Epithelial cell of prostate (primary cell): ENCODE data around the gene COL23A1.

ENCODE experiments used
- DNase-seq: peaks from one replicate; pipeline ENCODE4 v3.0.0-alpha.2; 2011; ENCODE audit warnings: low read depth, low spot score
- H3K27ac ChIP-seq: fragments of 450-650 bp; 2 replicates; pipeline ENCODE4 v1.5.1; 2017; ENCODE audit warnings: mild to moderate bottlenecking

COL23A1 gene

GRCh38 chr5:178215280-178216002, 374.8 kb downstream of the COL23A1 start:
- peak overlapping the region; percentile 13 for H3K27ac ChIP-seq

DNA sequence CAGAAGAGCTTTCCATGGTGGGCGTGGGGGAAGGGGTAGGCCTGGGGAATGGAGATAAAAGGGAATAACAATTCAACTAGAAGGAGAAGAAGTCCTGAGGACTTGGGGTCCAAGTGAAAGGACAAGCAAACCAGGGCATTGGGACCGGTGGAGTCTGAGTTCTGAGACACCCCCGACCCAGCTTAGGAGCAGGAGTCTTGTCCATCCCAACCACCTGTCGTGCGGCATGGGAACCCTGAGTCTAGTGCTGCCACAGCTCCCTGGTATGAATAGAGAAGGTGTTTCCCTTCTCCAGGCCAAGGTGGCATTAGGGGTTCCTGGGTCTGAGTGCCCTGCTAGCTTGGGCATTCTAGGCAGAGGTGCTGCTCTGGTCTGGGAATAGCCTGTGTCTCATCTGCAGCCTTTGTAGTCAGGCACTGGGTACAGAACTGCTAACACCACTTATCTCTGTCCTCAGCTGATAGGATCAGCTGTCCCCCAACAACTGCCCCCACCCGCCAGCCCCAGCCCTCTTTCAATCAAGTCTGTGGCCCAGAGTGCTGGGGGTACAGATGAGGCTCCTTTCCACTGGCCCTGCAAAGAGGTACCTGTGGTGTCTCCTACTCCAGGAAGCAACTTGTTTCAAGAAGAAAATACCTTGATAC, 375.9 kb downstream of the COL23A1 start:
- no peak for DNase-seq
- no peak overlapping the region for H3K27ac ChIP-seq

More at GRCh38 chr5:178215280-178216002, 374.8 kb downstream of the COL23A1 start:
- no peak for DNase-seq

- no peak for DNase-seq
- no peak overlapping the region for H3K27ac ChIP-seq
These were observed 376.4 kb downstream of the COL23A1 start for GRCh38 chr5:178213748-178214151.

- no peak for DNase-seq
- no peak overlapping the region for H3K27ac ChIP-seq
These were observed 377.2 kb downstream of the COL23A1 start for GRCh38 chr5:178213003-178213461.

DNA sequence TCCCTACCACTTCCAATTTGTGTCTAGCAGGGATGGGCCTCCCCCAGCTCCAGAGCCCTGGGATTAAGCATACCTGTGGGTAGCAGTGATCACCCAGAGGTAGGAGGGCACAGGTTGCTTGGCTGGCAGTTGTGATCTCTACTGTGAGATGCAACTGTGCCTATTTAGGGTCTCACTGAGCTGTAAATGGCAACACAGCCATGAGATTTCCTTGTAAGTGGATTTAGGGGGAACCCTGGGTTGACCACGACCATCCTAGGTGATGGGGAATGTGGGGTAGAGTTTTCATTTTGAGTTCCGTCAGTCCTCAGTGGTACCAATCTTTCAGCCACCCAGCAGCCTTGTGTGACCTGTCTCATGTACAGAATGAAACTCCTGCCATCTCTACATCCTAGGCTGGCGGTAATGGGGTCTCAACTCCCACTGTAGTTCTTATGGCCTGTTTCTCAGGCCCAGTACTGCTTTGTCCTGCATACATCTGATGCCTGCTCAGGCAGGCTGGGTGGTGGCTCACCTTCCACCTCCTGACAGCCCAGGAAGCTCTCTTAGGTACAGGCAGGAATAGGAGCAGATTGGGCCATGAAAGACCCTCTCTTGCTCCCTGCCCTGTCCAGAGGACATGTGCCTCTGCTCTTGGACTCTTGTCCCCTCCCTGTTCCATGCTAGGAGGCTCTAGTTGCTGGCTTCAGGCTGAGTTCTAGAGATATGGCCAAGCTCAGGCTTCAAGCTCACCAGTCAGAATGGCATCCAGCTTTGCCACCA, 377.8 kb downstream of the COL23A1 start:
- no peak overlapping the region for H3K27ac ChIP-seq
- no peak for DNase-seq

GRCh38 chr5:178211095-178212048, 378.8 kb downstream of the COL23A1 start:
- DNase-seq = no peak
- H3K27ac ChIP-seq = no peak overlapping the region

DNA sequence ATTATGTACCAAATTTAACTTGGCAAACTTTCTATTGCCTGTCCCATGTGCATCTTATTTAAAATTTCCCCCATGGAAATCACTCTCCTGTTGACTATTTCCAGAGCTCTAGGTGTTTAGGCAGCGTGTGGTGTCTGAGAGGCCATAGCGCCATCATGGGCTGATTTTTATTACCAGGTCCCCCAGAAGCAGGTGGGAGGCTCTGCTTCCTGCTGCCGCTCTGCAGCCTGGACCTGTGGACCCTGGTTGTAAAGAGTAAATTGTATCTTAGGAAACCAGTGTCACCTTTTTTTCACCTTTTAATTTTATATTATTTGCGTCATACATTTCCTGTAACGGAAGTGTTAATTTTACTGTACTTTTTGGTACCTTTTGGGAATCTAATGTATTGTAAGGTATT, 379.5 kb downstream of the COL23A1 start:
- DNase-seq = no peak
- H3K27ac ChIP-seq = no peak overlapping the region

DNA sequence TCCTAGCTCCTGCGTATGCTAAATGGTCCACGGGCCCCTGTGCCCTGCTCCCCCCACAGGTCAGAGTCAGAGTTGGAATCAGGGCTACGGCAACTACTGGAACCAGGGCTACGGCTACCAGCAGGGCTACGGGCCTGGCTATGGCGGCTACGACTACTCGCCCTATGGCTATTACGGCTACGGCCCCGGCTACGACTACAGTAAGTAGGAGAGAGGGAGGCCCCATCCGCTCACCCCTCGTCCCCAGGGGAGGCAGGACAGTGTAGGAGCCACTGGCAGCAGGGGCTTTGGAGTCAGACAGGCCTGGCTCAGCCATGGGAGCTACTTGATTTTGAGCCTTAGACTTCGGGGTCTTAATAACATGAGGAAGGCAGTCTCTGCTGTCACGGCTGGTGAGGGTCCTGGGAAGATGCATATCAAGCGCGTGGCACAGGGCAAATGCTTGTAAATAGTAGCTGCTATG, 380.1 kb downstream of the COL23A1 start:
- H3K27ac ChIP-seq = no peak overlapping the region
- no peak for DNase-seq

GRCh38 chr5:178209334-178210072, 380.7 kb downstream of the COL23A1 start:
- no peak for DNase-seq
- H3K27ac ChIP-seq = no peak overlapping the region

- DNase-seq = no peak
- no peak overlapping the region for H3K27ac ChIP-seq
These were observed 381.5 kb downstream of the COL23A1 start for GRCh38 chr5:178208540-178209227.

DNA sequence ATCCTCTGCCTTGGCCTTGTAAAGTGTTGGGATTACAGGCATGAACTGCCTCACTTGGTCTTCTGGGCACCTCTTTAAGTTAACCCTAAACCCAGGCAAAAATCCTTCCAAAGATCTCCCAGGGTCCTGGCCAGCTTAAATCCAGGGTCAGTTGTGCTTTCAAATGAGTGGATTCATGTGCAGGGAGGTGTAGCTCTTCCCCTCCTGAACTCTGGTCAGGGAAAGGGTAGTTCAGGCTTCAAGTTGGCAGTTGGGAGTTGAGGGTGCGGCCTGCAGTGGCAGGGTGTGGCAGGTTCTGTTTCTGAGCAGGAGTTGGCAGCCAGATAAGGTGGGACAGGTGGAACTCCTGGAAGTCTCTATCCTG, 382.3 kb downstream of the COL23A1 start:
- DNase-seq = no peak
- peak overlapping the region; percentile 82 for H3K27ac ChIP-seq

DNA sequence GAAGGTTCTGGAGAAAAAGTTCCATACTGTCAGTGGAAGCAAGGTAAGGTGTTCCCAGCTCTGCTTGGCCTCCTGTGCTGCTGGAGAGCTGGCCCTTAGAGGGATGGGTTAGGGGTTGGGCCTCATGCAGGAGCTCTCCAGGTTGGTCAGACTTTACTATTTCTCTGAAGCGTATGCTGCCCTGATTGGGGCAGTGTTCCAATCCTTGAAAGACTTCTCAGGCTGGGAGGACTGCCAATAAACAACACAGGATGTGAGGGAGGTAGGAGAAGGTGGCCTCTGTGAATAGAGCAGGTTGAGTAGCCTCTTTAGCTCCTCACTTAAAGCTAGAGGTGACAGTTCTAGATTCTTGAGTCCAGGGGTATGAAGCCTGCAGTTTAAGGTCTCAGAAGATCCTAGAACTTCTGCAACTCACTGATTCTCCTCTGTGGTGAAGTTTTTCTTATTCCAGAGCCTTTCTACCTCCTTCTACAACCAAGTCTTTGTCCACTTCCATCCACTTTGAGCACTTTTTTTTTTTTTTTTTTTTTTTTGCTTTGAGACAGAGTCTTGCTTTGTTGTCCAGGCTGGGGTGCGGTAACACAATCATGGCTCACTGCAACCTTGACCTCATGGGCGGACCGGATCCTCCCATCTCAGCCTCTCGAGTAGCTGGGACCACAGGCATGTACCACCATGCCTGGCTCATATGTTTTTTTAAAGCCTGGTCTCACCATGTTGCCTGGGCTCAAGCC, 382.8 kb downstream of the COL23A1 start:
- peak overlapping the region; percentile 82 for H3K27ac ChIP-seq
- peak; percentile 44 for DNase-seq

GRCh38 chr5:178206166-178207101, 383.8 kb downstream of the COL23A1 start:
- no peak for DNase-seq
- peak overlapping the region; percentile 82 for H3K27ac ChIP-seq

DNA sequence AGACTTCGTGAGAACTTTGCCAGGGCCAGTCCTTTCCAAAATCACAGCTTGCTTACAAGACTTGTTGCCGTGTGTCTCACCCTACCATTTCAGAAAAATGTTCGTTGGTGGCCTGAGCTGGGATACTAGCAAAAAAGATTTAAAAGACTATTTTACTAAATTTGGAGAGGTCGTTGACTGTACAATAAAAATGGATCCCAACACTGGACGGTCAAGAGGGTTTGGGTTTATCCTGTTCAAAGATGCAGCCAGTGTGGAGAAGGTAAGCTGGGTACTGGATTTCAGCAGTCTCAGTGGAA, 384.5 kb downstream of the COL23A1 start:
- H3K27ac ChIP-seq = peak overlapping the region; percentile 82
- DNase-seq = no peak

GRCh38 chr5:178204935-178205748, 385.1 kb downstream of the COL23A1 start:
- DNase-seq = no peak

DNA sequence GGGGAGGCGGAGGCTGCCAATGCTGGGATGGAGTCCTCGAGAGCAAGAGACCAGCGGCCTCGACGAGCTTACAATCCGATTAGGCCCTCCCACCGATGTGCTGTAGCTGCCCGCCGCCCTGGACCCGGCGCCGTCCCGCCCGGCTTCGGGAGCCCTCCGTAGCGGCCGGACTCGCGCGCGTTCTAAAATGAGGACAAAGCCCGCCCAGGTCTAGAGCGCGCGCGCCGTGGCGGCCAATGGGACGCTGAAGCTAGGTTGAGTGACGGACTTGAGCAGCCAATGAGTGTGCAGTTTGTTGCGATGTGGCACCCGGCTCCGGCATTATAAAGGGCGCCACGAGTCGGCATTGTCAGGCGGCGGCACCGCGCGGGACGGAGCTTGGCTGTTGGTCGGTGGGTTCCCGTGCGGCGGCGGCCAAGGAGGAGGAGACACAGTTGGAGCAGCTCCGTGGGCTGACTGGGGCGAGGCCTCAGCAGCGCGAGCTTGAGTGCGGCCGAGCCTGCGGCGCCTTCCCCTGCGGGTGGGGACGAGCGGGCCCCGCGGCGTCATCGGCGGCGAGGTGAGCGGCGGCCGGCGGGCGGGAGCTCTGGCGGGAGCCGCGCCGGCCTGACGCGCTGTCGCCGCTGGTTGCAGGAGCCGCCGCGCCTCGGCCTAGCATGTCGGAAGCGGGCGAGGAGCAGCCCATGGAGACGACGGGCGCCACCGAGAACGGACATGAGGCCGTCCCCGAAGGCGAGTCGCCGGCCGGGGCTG, 385.8 kb downstream of the COL23A1 start, which contains the start of gene HNRNPAB:
HNRNPAB (plus strand) TSS at position 352 of the 753 bp plus-strand sequence; CDS start at position 657, 305 bp downstream.
- H3K27ac ChIP-seq = peak within 1 kb of the TSS; percentile 82
- peak; percentile 87 for DNase-seq

More at GRCh38 chr5:178204935-178205748, 385.1 kb downstream of the COL23A1 start:
- peak overlapping the region; percentile 82 for H3K27ac ChIP-seq
